DND-41 (cell line): ENCODE data around the gene PSORS1C1.

ENCODE experiments used
- CTCF ChIP-seq: IDR thresholded peaks from 2 replicates; pipeline ENCODE4 v1.5.1; 2012; ENCODE audit warnings: borderline replicate concordance, low read length, moderate library complexity, mild to moderate bottlenecking; ENCODE audit not compliant: poor library complexity, severe bottlenecking; ENCODE audit errors: extremely low read depth
- EZH2 ChIP-seq: IDR thresholded peaks from 3 replicates; pipeline ENCODE4 v1.6.1; 2012; ENCODE audit warnings: borderline replicate concordance, low read depth, mild to moderate bottlenecking, moderate library complexity, low read length, inconsistent platforms; ENCODE audit not compliant: severe bottlenecking

DNA sequence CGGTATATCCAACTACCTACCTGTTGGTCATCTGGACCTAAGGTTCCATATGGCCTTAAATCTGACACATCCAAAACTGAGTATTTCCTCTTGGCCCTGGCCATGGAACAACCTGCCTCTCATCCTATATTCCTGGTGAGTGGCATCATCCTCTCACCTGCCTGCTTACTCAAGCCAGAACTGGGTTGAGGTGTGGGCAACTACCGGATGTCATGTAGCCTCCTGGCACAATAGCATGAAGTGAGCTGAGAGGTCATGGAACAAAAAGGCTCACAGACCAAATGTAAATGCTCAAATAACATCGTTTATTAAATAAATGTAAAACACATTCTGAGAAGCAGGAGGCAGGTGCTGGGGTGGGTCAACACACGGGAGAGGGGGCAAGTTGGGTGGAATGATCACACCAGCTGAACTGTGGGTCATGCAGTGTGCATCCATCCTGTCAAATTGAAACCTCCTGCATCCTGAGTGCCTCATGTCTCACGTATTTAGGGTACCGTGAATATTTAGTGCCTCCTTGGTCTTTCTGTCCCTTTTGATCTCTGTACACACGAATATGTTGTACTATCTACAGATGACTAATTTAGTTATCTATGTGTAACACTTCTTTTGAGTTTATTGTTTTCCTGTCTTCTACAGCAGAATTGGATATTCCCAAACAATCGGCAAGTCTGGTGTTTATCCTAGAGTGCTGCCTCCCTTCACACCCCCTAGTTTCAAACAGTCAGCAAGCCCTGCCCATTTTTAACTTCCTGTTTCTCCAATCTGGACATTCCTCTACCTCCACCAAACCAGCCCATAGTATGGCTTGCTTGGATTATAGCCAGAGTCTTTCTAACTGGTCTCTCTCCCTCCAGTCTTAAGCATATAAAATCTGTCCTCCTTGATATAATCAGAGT, 63.8 kb downstream of the PSORS1C1 start:
- TF ChIP-seq EZH2 (no peak), CTCF (no peak)
